K562 (cell line): Measurements from ENCODE around the gene PRXL2B. TPM values are rescaled to one million over a fixed set of nuclear protein-coding genes. Genes with fewer than 3 reads are reported as not detected.
A peak's percentile ranks its signal among the peaks of the same experiment; 100 is the strongest.

Experiments used
- ARID2 ChIP-seq: fragments of 450-650 bp; IDR thresholded peaks from 2 replicates; pipeline ENCODE4 v1.6.1; 2017; ENCODE audit warnings: antibody characterized with exemption, mild to moderate bottlenecking
- CEBPZ ChIP-seq: fragments of 150-350 bp; IDR thresholded peaks from 2 replicates; pipeline ENCODE4 v1.6.1; 2014; ENCODE audit warnings: low read depth, mild to moderate bottlenecking, low read length, borderline replicate concordance
- KLF16 ChIP-seq: IDR thresholded peaks from 2 replicates; pipeline ENCODE4 v1.6.1; 2016; ENCODE audit warnings: antibody characterized with exemption
- MED1 ChIP-seq: sonication (generic); formaldehyde crosslinking; IDR thresholded peaks from 2 replicates; pipeline ENCODE4 v1.8.1; 2023; ENCODE audit warnings: missing genetic modification reagents, borderline replicate concordance
- MTA2 ChIP-seq: fragments of 450-650 bp; IDR thresholded peaks from 2 replicates; pipeline ENCODE4 v1.6.1; 2016; ENCODE audit warnings: low read depth
- TCF15 ChIP-seq: fragments of 250-450 bp; sonication (Bioruptor Pico); IDR thresholded peaks from 2 replicates; pipeline ENCODE4 v1.8.0; 2022; ENCODE audit warnings: moderate library complexity, mild to moderate bottlenecking, inconsistent platforms
- ZNF282 ChIP-seq: sonication (generic); formaldehyde crosslinking; IDR thresholded peaks from 2 replicates; pipeline ENCODE4 v1.8.1; 2023; ENCODE audit warnings: missing genetic modification reagents
- polyA plus RNA-seq, 8 experiments: library from polyadenylated mRNA; depleted of rRNA in 4 of 8; stranded (reverse) in 5 of 8; unstranded in 3 of 8; fragments of >200 nt; fragmentation: Nextera tagmentation in 2 of 8; fragmentation: Illumina TruSeq in 1 of 8; extraction: Ambion mirVana in 2 of 8; extraction: Trizol in 1 of 8; gene quantifications; 2 replicates each; pipeline versions ENCODE4 v1.2.1 to v1.2.3, GENCODE V29; 2011 to 2014; ENCODE audit warnings: inconsistent platforms in 1 of 8, missing spikeins in 1 of 8
- total RNA-seq, 7 experiments: library from RNA; depleted of rRNA in 6 of 7; stranded (reverse); fragments of >200 nt in 6 of 7; fragmentation: Illumina TruSeq in 2 of 7; extraction: Trizol in 2 of 7; gene quantifications; 2 replicates each; pipeline versions ENCODE4 v1.2.1 to v1.2.3, GENCODE V29; 2011 to 2021; ENCODE audit warnings: low replicate concordance in 1 of 7
- TF ChIP-seq, protein P1 (sequence below): fragments of 450-650 bp; IDR thresholded peaks from 2 replicates; pipeline ENCODE4 v1.6.1; 2016; ENCODE audit warnings: mild to moderate bottlenecking, moderate library complexity
- TF ChIP-seq, protein P2 (sequence below): fragments of 250-450 bp; sonication (Bioruptor Pico); IDR thresholded peaks from 2 replicates; pipeline ENCODE4 v1.8.0; 2022; ENCODE audit warnings: inconsistent platforms

The PRXL2B gene
- total and polyA plus RNA-seq, 9 of the 15 experiments (the other 6 are each of a cell fraction or from before 2014, with no cell fraction given): 0.99 to 25.3 (median 11.8) TPM

DNA sequence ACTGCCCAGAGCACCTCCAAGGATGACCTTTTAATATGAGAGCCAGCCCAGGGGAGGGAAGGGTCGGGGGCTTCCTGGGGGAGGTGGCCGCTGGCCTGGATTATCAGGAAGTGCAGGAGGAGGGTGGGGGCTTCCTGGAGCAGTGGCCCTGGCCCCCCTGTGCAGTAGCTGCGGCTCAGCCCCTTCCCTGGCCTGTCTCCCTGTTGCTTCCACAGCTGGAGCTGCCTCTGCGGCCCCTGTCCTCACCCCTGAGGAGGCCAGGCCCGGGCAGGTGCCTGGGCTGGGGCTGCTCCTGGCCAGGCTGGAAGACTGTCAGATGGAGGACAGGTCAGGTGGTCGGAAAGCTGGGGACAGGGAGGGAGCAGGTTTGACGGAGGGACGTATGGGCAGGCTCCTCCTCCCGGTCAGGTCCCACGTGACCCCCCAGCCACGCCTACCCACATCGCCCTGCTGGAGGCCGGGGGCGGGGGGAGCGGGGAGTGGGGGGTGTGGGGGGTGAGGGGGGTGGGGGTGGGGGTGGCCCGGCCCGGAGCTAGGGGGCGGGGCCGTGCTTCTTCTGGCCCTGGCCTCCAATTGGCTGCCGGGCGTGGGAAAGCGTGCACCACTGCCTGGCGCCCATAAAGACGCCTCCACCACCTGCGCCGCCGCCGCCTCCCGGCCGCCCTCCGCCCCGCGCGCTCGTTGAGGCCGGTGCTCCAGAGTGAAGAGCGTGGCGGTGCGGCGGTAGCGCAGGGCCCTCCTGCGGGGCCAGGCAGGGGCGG is 40.6 kb upstream of the PRXL2B start (continued):
- TF ChIP-seq CEBPZ (no peak), MTA2 (no peak), ARID2 (no peak), ZNF282 (CRISPR knock-in tag) (no peak), MED1 (CRISPR knock-in tag) (no peak), KLF16 (no peak), TCF15 (CRISPR knock-in tag) (no peak)
- TF ChIP-seq, protein P1, sequence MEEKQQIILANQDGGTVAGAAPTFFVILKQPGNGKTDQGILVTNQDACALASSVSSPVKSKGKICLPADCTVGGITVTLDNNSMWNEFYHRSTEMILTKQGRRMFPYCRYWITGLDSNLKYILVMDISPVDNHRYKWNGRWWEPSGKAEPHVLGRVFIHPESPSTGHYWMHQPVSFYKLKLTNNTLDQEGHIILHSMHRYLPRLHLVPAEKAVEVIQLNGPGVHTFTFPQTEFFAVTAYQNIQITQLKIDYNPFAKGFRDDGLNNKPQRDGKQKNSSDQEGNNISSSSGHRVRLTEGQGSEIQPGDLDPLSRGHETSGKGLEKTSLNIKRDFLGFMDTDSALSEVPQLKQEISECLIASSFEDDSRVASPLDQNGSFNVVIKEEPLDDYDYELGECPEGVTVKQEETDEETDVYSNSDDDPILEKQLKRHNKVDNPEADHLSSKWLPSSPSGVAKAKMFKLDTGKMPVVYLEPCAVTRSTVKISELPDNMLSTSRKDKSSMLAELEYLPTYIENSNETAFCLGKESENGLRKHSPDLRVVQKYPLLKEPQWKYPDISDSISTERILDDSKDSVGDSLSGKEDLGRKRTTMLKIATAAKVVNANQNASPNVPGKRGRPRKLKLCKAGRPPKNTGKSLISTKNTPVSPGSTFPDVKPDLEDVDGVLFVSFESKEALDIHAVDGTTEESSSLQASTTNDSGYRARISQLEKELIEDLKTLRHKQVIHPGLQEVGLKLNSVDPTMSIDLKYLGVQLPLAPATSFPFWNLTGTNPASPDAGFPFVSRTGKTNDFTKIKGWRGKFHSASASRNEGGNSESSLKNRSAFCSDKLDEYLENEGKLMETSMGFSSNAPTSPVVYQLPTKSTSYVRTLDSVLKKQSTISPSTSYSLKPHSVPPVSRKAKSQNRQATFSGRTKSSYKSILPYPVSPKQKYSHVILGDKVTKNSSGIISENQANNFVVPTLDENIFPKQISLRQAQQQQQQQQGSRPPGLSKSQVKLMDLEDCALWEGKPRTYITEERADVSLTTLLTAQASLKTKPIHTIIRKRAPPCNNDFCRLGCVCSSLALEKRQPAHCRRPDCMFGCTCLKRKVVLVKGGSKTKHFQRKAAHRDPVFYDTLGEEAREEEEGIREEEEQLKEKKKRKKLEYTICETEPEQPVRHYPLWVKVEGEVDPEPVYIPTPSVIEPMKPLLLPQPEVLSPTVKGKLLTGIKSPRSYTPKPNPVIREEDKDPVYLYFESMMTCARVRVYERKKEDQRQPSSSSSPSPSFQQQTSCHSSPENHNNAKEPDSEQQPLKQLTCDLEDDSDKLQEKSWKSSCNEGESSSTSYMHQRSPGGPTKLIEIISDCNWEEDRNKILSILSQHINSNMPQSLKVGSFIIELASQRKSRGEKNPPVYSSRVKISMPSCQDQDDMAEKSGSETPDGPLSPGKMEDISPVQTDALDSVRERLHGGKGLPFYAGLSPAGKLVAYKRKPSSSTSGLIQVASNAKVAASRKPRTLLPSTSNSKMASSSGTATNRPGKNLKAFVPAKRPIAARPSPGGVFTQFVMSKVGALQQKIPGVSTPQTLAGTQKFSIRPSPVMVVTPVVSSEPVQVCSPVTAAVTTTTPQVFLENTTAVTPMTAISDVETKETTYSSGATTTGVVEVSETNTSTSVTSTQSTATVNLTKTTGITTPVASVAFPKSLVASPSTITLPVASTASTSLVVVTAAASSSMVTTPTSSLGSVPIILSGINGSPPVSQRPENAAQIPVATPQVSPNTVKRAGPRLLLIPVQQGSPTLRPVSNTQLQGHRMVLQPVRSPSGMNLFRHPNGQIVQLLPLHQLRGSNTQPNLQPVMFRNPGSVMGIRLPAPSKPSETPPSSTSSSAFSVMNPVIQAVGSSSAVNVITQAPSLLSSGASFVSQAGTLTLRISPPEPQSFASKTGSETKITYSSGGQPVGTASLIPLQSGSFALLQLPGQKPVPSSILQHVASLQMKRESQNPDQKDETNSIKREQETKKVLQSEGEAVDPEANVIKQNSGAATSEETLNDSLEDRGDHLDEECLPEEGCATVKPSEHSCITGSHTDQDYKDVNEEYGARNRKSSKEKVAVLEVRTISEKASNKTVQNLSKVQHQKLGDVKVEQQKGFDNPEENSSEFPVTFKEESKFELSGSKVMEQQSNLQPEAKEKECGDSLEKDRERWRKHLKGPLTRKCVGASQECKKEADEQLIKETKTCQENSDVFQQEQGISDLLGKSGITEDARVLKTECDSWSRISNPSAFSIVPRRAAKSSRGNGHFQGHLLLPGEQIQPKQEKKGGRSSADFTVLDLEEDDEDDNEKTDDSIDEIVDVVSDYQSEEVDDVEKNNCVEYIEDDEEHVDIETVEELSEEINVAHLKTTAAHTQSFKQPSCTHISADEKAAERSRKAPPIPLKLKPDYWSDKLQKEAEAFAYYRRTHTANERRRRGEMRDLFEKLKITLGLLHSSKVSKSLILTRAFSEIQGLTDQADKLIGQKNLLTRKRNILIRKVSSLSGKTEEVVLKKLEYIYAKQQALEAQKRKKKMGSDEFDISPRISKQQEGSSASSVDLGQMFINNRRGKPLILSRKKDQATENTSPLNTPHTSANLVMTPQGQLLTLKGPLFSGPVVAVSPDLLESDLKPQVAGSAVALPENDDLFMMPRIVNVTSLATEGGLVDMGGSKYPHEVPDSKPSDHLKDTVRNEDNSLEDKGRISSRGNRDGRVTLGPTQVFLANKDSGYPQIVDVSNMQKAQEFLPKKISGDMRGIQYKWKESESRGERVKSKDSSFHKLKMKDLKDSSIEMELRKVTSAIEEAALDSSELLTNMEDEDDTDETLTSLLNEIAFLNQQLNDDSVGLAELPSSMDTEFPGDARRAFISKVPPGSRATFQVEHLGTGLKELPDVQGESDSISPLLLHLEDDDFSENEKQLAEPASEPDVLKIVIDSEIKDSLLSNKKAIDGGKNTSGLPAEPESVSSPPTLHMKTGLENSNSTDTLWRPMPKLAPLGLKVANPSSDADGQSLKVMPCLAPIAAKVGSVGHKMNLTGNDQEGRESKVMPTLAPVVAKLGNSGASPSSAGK: peak; percentile 68; the same call in 1 of the 2 replicates
- TF ChIP-seq, protein P2, sequence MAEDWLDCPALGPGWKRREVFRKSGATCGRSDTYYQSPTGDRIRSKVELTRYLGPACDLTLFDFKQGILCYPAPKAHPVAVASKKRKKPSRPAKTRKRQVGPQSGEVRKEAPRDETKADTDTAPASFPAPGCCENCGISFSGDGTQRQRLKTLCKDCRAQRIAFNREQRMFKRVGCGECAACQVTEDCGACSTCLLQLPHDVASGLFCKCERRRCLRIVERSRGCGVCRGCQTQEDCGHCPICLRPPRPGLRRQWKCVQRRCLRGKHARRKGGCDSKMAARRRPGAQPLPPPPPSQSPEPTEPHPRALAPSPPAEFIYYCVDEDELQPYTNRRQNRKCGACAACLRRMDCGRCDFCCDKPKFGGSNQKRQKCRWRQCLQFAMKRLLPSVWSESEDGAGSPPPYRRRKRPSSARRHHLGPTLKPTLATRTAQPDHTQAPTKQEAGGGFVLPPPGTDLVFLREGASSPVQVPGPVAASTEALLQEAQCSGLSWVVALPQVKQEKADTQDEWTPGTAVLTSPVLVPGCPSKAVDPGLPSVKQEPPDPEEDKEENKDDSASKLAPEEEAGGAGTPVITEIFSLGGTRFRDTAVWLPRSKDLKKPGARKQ (CRISPR knock-in tag): no peak
